ENCODE measurements around the gene NUMBL.
"Not testable (repeated sequence)": the region's sequence is repeated elsewhere in the genome, so short reads cannot be mapped to it uniquely, and the experiment has no call there.

The NUMBL gene

DNA sequence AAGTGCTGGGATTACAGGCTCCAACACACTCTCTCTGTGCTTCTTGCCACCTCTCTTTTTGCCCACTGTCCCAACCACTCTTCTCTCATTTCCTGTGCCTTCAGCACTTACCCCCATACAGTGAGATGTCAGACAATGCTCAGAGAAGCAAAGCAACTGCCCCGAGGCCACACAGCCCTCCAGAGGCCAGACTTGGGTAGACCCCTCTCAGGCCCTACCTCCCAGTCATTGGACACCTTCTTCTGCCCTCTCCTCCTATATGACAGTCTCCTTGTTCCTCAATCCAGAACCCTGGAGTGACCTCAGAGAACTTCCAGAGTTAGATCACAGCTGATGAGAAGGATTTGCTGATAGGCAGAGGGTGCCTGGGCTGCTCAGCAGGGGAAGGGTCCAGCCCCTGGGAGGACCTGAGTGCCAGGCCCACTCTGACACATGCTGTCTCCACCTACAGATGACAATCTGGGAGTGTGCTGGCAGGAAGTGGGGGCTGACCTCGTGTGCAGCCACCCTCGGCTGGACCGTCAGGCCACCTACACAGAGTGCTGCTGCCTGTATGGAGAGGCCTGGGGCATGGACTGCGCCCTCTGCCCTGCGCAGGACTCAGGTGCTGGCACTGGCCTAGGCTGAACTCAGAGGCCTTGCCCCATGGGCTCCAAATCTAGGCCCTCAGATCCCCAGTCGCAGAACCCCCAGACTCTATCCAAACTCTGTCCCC lies 64.9 kb downstream of the NUMBL start:
- no peak for DNase-seq

DNA sequence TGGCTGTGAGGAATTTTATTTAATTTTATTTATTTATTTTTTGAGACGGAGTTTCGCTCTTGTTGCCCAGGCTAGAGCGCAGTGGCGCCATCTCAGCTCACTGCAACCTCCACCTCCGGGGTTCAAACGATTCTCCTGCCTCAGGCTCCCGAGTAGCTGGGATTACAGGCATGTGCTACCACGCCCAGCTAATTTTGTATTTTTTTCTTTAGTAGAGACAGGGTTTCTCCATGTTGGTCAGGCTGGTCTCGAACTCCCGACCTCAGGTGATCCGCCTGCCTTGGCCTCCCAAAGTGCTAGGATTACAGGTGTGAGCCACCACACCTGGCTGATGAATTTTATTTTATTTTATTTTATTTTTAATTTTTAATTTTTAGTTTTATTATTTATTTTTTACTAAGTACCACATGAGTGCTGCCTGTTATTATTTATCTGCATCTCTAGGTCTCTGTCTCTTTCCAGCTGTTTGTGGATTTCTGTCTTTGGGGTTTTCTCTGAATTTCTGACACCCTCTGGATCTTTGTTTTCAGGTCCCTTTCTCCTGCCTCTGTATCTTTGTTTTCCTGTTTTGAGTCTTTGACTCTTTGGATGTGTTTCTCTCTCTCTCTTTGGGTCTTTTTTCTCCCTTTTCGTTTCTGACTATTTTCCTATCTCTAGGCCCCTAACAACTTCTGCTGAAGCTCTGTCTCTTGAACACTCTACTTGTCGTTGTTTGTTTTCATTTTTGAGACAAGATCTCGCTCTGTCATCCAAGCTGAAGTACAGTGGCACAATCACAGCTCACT lies 65.9 kb downstream of the NUMBL start:
- DNase-seq: not testable (repeated sequence)

- DNase-seq: no peak
Measured at GRCh38 chr19:40623403-40624251, 66.8 kb downstream of the NUMBL start.

DNA sequence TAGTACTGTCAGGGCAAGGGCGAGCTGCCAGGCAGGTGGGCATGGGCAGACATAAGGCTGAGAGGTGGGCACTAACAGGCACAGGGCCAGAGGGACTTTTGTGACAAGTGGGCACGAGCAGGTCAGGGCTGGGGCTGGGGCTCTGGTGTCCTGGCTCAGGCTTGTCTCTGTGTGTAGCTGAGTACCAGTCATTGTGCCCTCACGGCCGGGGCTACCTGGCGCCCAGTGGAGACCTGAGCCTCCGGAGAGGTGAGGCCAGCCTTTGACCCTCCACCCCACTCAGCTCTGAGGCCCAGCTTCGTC lies 67.7 kb downstream of the NUMBL start:
- no peak for DNase-seq

GRCh38 chr19:40621966-40622772 lies 68.3 kb downstream of the NUMBL start:
- no peak for DNase-seq

- no peak for DNase-seq
Measured at GRCh38 chr19:40621283-40621682, 69.2 kb downstream of the NUMBL start.

GRCh38 chr19:40620161-40620485 lies 70.3 kb downstream of the NUMBL start:
- no peak for DNase-seq

GRCh38 chr19:40619333-40620160 lies 70.9 kb downstream of the NUMBL start:
- no peak for DNase-seq

DNA sequence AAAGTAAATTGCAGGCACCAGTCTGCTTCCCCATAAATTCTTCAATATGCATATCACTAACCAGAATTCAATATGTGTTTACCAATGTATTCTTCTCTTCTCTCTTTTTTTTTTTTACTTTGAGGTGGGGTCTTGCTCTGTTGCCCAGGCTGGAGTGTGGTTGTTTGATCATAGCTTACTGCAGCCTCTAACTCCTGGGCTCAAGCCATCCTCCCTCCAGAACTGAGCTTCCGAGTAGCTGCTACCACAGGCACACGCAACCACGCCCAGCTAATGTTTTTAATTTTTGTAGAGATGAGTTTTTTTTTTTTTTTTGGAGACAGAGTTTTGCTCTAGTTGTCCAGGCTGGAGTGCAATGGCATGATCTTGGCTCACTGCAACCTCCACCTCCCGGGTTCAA lies 72.5 kb downstream of the NUMBL start:
- DNase-seq: no peak

- no peak for DNase-seq
Measured at GRCh38 chr19:40616941-40617340, 73.5 kb downstream of the NUMBL start.

- DNase-seq: no peak
Measured at GRCh38 chr19:40616178-40616577, 74.3 kb downstream of the NUMBL start.

Measured in activated CD4-positive, alpha-beta T cell treated with anti-CD3 and anti-CD28 coated beads for 4 hours (primary cell).